ENCODE measurements around the gene CAB39.
A peak's percentile ranks its signal among the peaks of the same experiment; 100 is the strongest.

CAB39 gene

DNA sequence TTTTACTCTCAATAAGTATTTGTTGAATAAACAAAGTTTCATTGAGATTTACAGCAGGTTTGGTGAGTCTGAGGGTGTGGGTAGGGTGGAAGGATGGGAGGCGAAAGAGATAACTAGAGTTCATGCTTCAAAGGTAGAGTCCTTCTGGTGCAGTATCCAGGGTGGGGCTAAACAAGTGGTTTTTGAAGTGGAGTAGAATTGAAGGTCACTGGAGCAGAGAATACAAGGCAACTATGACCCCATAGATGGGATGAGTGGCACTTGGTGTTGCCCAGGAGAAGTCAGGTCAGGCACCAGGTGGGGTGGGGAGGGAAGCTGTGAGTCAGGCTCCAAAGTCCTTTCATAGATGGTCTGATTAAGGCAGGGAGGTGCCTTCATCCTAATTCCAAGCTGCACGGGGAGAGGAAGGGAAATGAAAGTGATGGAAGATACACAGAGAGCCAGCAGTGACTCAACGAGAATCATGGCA, 6.6 kb upstream of the CAB39 start:
- Histone ChIP-seq H3K4me3 (ENCODE audit: low read depth in 1 of 2, low read length in 2 of 2) (no peak overlapping the region), H3K9me3 (ENCODE audit: insufficient read depth, low read length, severe bottlenecking) (no peaks in the 10 kb centered on the region), H4K20me1 (ENCODE audit: insufficient read depth, low read length) (no peaks in the 10 kb centered on the region), H2AFZ (ENCODE audit: low read depth, low read length) (no peak overlapping the region), H3K4me2 (ENCODE audit: insufficient read depth, low read length) (no peak overlapping the region), H3K4me1 (ENCODE audit: insufficient read depth, low read length) (no peaks in the 10 kb centered on the region), H3K9ac (ENCODE audit: low read depth, low read length) (no peak overlapping the region), H3K27me3 (ENCODE audit: insufficient read depth, low read length, poor library complexity) (no peaks in the 10 kb centered on the region), H3K79me2 (ENCODE audit: insufficient read depth, low read length) (no peaks in the 10 kb centered on the region), H3K36me3 (ENCODE audit: insufficient read depth, low read length) (no peaks in the 10 kb centered on the region), H3K27ac (ENCODE audit: low read length) (no peak overlapping the region)
- ATAC-seq (ENCODE audit: insufficient read depth, low read depth) (no peak), DNase-seq (no peak)
- TF ChIP-seq, protein P1, sequence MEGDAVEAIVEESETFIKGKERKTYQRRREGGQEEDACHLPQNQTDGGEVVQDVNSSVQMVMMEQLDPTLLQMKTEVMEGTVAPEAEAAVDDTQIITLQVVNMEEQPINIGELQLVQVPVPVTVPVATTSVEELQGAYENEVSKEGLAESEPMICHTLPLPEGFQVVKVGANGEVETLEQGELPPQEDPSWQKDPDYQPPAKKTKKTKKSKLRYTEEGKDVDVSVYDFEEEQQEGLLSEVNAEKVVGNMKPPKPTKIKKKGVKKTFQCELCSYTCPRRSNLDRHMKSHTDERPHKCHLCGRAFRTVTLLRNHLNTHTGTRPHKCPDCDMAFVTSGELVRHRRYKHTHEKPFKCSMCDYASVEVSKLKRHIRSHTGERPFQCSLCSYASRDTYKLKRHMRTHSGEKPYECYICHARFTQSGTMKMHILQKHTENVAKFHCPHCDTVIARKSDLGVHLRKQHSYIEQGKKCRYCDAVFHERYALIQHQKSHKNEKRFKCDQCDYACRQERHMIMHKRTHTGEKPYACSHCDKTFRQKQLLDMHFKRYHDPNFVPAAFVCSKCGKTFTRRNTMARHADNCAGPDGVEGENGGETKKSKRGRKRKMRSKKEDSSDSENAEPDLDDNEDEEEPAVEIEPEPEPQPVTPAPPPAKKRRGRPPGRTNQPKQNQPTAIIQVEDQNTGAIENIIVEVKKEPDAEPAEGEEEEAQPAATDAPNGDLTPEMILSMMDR (IDR thresholded peaks at IDR 0.05; ENCODE audit: borderline replicate concordance, extremely low read depth, low read length, poor library complexity, severe bottlenecking): no peak
- no peak for TF ChIP-seq EZH2 (IDR thresholded peaks at IDR 0.05; ENCODE audit: borderline replicate concordance, low read depth, low read length, severe bottlenecking)

DNA sequence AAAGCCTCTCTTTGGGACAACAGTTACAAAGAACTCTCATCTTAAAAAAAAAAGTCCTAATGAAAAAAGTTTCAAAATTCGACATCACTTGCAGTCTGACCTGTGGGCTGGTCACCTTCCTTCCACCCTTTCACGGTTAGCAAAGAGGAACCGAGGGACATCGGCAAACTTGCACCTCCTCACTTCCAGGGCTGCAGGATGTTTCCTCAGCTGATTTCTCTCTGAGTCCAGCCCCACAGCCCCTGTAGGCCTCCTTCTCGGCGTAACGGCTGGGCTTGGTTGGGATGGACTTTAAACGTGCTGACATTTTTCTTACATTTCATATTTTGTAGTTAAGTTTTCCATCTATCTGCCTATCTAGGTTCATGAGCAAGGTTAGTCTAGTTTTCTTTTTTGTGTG, 5.7 kb upstream of the CAB39 start:
- H2AFZ ChIP-seq (ENCODE audit: low read depth, low read length): no peak overlapping the region
- H3K27ac ChIP-seq (ENCODE audit: low read length): no peak overlapping the region
- H3K79me2 ChIP-seq (ENCODE audit: insufficient read depth, low read length): no peaks in the 10 kb centered on the region
- TF ChIP-seq, protein P1 (IDR thresholded peaks at IDR 0.05; ENCODE audit: borderline replicate concordance, extremely low read depth, low read length, poor library complexity, severe bottlenecking): no peak
- no peak for TF ChIP-seq EZH2 (IDR thresholded peaks at IDR 0.05; ENCODE audit: borderline replicate concordance, low read depth, low read length, severe bottlenecking)
- peaks cover 2% of the 10 kb centered on the region for H3K4me1 ChIP-seq (ENCODE audit: insufficient read depth, low read length)
- DNase-seq (no peak), ATAC-seq (ENCODE audit: insufficient read depth, low read depth) (no peak)
- H3K4me3 ChIP-seq (ENCODE audit: low read depth in 1 of 2, low read length in 2 of 2): no peak overlapping the region
- no peaks in the 10 kb centered on the region for H3K9me3 ChIP-seq (ENCODE audit: insufficient read depth, low read length, severe bottlenecking)
- no peak overlapping the region for H3K4me2 ChIP-seq (ENCODE audit: insufficient read depth, low read length)
- H3K27me3 ChIP-seq (ENCODE audit: insufficient read depth, low read length, poor library complexity): no peaks in the 10 kb centered on the region
- no peak overlapping the region for H3K9ac ChIP-seq (ENCODE audit: low read depth, low read length)
- H4K20me1 ChIP-seq (ENCODE audit: insufficient read depth, low read length): no peaks in the 10 kb centered on the region
- H3K36me3 ChIP-seq (ENCODE audit: insufficient read depth, low read length): no peaks in the 10 kb centered on the region

DNA sequence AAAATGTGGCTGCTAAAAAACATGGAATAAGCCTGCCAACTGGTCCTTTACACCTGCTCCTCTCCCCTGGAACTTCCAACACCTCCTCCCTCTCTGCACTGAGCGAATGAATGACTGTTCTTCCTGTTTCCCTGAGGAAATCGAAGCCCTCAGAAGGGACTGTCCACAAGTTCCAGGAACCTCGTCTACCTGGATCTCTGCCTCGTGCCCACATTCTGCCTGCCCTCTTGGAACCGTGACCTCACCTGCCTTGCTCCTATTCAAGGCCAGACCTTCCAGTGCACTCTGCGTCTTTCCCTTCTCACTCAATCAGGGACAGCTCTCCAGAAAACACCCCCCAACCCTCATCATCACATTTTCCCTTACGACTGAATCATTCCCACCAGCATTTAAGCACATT, 4.4 kb upstream of the CAB39 start:
- no peak overlapping the region for H3K9ac ChIP-seq (ENCODE audit: low read depth, low read length)
- no peaks in the 10 kb centered on the region for H3K9me3 ChIP-seq (ENCODE audit: insufficient read depth, low read length, severe bottlenecking)
- no peak for TF ChIP-seq EZH2 (IDR thresholded peaks at IDR 0.05; ENCODE audit: borderline replicate concordance, low read depth, low read length, severe bottlenecking)
- TF ChIP-seq, protein P1 (IDR thresholded peaks at IDR 0.05; ENCODE audit: borderline replicate concordance, extremely low read depth, low read length, poor library complexity, severe bottlenecking): no peak
- H3K79me2 ChIP-seq (ENCODE audit: insufficient read depth, low read length): peaks cover 4% of the 10 kb centered on the region
- DNase-seq: no peak
- no peak overlapping the region for H3K4me2 ChIP-seq (ENCODE audit: insufficient read depth, low read length)
- no peak overlapping the region for H3K27ac ChIP-seq (ENCODE audit: low read length)
- no peaks in the 10 kb centered on the region for H3K27me3 ChIP-seq (ENCODE audit: insufficient read depth, low read length, poor library complexity)
- no peaks in the 10 kb centered on the region; the same call in 1 of the 2 replicates for H3K36me3 ChIP-seq (ENCODE audit: insufficient read depth, low read length)
- no peaks in the 10 kb centered on the region for H4K20me1 ChIP-seq (ENCODE audit: insufficient read depth, low read length)
- H2AFZ ChIP-seq (ENCODE audit: low read depth, low read length): no peak overlapping the region
- no peak for ATAC-seq (ENCODE audit: insufficient read depth, low read depth)
- H3K4me3 ChIP-seq (ENCODE audit: low read depth in 1 of 2, low read length in 2 of 2): no peak overlapping the region
- H3K4me1 ChIP-seq (ENCODE audit: insufficient read depth, low read length): peaks cover 6% of the 10 kb centered on the region

DNA sequence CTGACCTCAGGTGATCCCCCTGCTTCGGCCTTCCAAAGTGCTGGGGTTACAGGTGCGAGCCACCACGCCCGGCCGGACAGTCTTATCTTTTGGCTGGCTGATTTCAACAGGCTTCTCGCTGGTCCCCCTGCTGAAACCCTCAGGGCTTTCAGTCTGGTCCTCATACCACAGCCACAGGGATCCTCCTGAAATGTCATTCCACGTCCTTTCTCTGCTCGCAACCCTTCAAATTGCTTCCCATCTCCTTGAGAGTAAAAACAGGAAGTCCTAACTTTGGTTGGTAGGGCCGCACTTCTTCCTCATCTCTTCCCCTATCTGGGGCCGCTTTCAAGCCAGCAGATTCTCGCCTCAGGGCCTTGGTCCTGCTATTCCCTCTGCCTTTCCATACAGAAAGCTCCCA, 1.4 kb upstream of the CAB39 start:
- Histone ChIP-seq H3K27me3 (ENCODE audit: insufficient read depth, low read length, poor library complexity) (no peaks in the 10 kb centered on the region), H3K4me2 (ENCODE audit: insufficient read depth, low read length) (no peak overlapping the region), H3K9ac (ENCODE audit: low read depth, low read length) (no peak overlapping the region), H3K27ac (ENCODE audit: low read length) (no peak overlapping the region), H3K4me1 (ENCODE audit: insufficient read depth, low read length) (peaks cover 31% of the 10 kb centered on the region), H3K9me3 (ENCODE audit: insufficient read depth, low read length, severe bottlenecking) (no peaks in the 10 kb centered on the region), H4K20me1 (ENCODE audit: insufficient read depth, low read length) (peaks cover 24% of the 10 kb centered on the region), H2AFZ (ENCODE audit: low read depth, low read length) (peak overlapping the region; percentile 21; the same call in 1 of the 2 replicates), H3K79me2 (ENCODE audit: insufficient read depth, low read length) (peaks cover 35% of the 10 kb centered on the region), H3K4me3 (ENCODE audit: low read depth in 1 of 2, low read length in 2 of 2) (no peak overlapping the region), H3K36me3 (ENCODE audit: insufficient read depth, low read length) (peaks cover 9% of the 10 kb centered on the region)
- no peak for DNase-seq
- no peak for ATAC-seq (ENCODE audit: insufficient read depth, low read depth)
- TF ChIP-seq EZH2 (IDR thresholded peaks at IDR 0.05; ENCODE audit: borderline replicate concordance, low read depth, low read length, severe bottlenecking): no peak
- TF ChIP-seq, protein P1 (IDR thresholded peaks at IDR 0.05; ENCODE audit: borderline replicate concordance, extremely low read depth, low read length, poor library complexity, severe bottlenecking): no peak
